Kasumi-1 (cell line): Measurements from ENCODE around the gene SLC35F4.

ENCODE experiments used
- DNase-seq, 2 experiments: peaks; one replicate each; lab custom pipeline; 2025; lab: John Stamatoyannopoulos, UW

Gene SLC35F4

DNA sequence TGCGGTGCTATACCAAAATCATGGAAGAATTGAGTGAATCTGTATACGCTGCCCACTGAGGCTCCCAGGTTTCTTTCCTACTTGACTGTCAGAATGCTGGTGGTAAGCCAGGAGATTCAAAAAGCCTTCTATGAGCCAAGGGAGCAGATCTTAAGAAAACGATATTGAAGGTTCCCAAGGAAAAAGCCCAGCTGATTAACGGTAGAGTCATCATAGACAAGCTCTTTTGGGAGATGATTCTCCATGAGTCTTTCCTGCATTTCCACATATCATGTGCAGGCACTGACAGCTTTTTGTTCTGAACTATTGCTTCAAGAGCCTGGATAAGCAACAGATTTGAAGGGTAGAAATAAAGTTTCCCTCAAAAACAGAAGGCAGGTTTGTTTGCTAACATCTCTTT is 17.5 kb downstream of the SLC35F4 start:
- DNase-seq, result no peak

GRCh38 chr14:57847706-57848105 is 18.2 kb downstream of the SLC35F4 start:
- DNase-seq, result no peak

DNA sequence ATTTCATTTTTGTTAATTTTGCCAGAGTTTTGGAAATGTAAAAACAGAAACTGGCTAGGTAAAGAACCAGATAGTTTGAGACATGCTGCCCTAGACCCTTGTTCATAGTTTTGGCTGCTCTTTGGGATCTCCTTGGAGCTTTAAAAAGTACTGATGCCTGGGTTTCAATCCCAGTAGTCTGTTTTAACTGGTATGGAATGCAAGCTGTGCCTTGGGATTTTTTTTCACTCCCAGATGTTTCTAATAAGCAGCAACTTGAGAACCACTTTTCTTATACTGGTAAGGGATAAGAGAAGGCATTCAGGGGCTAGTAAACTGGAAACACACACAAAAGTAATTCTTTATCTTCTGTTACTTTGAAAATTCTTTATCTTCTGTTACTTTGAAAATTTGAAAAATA is 18.8 kb downstream of the SLC35F4 start:
- DNase-seq, result no peak

DNA sequence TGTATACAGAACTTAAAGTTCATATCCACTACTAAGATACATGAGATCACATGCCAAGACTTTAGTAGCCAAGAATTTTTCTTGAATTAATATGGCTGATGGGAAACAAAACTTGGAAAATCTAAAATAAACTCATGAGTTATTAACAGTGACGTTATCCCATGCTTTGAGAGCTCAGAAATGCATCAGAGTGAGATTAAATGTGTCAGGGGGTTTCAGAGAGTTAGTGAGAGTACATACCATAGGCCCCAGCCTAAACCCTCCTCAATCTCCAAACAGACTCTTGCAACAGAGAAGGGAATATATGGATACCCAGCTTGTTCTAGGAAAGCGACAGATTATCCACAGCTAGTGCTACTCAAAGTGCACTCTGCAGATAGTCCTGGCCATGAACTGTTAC is 19.3 kb downstream of the SLC35F4 start:
- no peak for DNase-seq

DNA sequence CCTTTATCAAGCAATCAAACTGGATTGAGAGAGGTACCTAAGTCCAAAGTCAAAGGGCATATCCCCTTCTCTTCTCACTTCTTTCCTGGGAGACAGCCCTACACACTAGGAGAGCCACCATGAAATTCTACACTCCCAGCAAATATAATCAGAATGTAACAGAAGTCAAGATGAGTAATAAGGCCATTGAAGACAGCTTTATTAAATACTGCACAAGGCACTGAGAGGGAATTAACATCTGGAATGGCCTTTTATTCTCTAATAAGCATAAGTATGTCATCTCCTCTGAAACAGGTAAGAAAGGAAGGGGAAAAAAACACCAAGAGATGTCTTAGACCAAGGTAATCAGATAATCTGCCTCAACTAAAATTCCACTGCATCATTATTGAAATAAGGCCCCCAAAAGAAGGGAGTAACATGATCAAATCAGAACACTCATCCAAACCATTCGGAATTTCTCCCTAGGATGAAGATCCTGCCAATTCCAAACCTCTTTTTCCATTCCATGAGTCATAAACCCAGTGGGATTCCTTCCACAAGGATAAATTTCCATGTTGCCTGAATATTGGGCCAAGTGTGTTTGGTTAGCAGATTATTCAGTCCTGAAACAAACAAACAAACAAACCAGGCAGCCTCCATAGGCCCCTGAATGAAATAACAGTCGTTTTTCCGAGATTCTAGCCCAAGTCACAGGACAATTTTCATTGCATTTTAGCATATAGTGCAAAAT is 19.9 kb downstream of the SLC35F4 start:
- DNase-seq, result no peak

DNA sequence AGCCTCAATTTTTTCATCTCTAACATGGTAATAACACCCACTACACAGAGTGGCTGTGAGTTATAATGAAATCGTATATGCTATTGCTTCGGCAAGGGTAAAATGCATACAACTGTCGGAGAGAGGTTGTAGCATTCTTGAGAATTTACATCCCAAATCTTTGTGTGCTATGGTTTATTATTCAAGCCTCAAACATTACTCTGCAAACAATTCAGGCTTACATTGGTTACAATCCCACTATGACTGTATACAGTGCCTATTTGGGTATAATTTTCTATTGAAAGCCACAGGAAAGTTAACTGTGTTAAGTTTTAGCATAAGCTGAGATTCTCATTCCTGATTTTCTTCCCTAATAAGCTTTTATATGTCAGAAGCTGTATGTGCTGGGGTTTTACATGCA is 20.6 kb downstream of the SLC35F4 start:
- DNase-seq, result no peak

- DNase-seq, result no peak
These were observed 28.6 kb downstream of the SLC35F4 start for GRCh38 chr14:57837267-57837666.

- no peak for DNase-seq
These were observed 30.1 kb downstream of the SLC35F4 start for GRCh38 chr14:57835766-57836165.

DNA sequence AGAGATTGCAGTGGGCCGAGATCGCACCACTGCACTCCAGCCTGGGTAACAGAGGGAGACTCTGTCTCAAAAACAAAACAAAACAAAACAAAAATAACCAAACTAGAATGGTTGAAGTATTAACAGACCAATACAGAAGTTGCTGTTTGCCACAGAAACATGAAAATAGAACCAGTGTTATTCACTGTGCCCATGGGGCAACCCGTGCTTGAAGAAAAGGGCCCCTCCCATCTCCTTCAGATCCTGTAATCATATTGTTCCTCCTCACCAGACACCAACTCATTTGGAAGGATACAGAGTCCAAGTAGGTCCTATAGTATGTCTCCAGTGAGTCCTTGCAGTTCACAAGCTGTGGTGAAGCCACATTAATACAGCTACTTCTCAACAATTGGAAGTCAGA is 30.9 kb downstream of the SLC35F4 start:
- DNase-seq, result no peak

DNA sequence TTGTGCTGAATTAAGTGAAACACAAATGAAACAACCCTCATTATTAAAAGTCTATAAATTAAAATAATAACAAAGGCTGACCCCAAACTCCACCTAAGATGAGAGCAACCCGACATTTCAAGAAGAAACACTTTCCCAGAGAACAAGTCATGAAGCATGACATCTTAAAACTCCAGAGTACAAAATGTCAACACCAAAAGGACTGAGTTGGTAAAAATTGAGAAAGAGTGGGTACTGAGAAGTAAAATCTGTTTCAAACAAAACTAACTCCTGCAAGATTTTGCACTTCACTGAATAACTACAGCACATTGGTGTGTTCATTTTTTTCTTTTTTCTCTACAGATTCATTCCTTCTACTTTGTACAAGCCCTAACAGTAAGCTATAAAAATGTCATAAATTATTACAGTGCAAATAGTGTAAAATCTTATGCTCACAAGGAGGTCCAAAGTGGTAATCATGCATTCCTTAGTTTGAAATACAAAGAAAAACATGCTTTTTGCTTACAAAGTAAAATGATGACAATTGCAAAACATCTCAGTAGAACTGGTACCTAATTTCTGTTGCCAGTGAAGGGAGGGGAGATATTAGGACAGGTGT is 31.8 kb downstream of the SLC35F4 start:
- no peak for DNase-seq

DNA sequence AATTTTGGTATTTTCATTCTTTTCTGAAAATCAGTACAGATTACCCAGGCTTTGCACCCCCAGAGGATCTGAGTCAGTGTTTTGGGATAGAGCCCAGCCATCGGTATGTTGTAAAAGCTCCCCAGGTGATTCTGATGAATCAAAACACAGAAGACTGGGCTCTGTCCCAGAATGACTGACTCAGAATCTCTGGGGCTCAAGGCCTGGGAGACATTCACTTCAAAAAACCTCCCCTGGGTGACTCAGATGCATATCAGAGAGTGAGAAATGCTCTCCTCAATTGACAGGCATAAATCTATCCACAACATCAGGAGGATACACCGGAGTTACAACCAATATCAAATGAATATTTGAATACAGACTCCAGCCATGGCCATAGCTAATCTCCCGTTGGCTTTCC is 32.6 kb downstream of the SLC35F4 start:
- no peak for DNase-seq

- no peak for DNase-seq
These were observed 33.9 kb downstream of the SLC35F4 start for GRCh38 chr14:57831981-57832380.

- no peak for DNase-seq
These were observed 37.2 kb downstream of the SLC35F4 start for GRCh38 chr14:57828713-57829112.

DNA sequence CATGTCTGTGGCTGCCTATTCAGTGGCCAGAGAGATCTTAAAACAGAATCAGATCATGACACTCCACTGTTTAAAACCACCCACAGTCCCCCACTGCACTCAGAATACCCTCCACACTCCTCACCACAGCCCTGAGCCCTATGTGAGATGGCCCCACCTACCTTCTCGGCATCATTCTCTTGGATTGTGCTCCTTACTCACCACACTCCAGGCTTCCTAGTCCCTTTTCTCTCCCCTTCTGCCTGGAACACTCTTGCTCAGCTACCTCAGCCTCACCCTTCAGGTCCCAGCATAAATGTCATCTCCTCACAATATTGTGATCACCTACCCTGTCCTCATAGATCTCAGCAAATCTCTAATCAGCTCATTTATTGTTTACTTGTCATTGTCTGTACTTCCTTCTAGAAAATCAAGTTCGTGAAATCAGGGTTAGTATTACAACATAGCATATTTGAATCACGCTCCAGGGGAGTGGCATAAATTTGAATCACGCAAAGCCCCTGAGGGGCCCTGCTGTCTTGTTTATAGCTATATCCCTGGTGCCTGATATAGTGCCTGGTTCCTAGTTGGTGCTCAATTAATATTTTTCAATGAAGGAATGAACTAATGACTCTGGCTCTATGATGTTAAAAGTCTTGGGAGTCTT is 42.8 kb downstream of the SLC35F4 start:
- no peak for DNase-seq

DNA sequence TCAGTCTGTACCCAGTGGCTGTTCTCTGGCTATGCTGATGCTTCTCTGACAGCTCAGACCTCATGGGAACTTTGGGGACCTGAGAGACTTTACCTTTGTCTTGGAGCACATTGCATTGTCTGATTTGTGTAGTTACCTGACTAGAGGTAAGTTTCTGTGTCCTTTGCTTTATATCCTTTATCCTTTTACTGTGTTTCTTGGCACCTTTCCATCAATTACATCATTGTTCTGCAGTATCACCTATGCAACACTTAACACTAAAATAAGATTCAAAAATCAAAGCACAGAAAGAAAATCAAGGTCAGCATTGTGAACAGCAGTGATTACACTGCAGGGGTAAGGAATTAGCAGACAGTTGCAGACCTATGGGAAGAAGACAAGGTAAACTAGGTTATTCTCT is 43.8 kb downstream of the SLC35F4 start:
- no peak for DNase-seq

- DNase-seq, result no peak
These were observed 45.3 kb downstream of the SLC35F4 start for GRCh38 chr14:57820581-57820980.

GRCh38 chr14:57818511-57818910 is 47.4 kb downstream of the SLC35F4 start:
- DNase-seq, result no peak

GRCh38 chr14:57816568-57817284 is 49.2 kb downstream of the SLC35F4 start:
- no peak for DNase-seq

- DNase-seq, result no peak
These were observed 51.2 kb downstream of the SLC35F4 start for GRCh38 chr14:57814726-57815125.

DNA sequence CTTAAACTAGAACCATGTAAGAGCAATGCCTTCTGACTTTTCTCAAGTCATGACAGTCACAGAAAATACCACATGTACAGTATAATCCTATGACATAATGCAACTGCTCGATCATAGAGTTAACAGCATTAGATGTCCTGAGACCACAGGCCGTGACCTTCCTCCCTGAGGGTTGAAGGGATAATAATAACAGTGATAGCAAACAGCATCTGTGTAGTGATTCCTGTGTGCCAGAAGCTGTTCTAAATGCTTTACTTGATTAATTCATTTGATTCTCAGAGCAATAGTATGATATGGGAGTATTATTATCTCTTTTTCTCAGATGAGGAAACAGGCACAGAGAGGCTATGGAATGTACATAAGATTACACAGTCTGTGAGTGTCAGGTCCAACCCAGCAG is 53.2 kb downstream of the SLC35F4 start:
- DNase-seq, result no peak

DNA sequence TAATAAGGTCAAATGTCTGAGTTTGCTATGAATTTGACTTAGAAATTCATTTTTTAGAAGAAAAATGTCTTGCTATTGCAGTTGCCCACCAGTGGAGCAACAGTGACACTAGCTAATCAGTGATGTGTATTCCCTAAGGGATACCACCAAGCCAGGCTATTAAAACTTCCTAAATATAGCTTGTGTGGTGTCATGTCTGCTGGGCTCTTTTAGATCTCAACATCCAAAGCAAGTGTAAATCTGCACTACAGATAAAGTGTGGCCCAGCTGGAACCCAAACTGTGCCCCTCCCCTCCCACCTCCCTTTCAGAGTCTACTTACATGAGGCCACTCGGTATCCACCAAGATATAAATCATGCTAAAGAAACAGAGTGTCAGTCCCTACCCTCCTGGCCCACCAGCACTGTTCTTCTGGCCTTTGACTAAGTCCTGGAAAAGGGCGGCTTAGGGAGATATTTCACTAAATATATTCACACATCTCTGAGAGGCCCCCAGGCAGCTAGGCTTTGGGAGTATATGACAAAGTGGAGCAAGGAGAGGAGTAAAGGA is 53.8 kb downstream of the SLC35F4 start:
- DNase-seq, result no peak

DNA sequence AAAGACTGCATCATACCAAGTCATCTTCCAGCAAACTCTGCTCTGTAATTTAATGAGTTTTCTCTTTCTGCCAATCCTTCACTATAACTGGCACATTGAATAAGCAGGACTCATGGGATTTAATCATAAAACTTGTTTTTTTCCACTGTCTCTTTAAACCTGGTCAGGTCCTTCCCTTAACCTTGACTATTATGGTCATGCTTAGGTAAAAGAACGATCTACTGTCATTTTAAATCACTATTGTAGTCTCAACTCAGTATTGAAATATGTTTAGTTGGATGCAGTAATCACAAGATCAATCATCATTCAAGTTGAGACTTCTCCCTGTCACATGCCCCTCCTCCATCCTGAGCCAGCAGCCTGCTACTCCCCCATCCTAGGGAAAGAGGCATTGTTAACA is 56.1 kb downstream of the SLC35F4 start:
- DNase-seq, result no peak

DNA sequence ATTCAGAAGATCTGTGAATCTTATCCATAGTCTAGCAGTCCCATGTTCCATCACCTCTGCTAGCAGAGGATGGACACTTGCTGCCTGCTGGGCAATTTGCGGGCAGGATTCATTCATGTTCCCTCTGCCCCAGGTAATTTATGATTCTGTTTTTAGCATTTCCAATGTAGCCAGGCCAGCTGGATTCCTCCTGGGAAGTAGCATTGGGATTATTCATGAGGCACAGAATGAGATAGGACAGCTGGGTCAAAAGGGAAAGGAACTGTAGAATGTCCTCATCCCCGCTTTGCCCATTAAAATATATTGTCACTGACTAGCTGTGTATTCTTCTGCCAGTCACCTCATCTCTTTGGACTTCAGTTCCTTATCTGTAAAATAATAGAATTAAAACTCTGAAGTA is 68.7 kb downstream of the SLC35F4 start:
- DNase-seq, result no peak
